ENCODE results near the gene ACBD6.

Gene ACBD6

GRCh38 chr1:180502361-180503279 lies at the start of gene ACBD6:
Gene ACBD6, minus strand, starts transcription at chr1:180502577. Its CDS starts 311 bp downstream, at chr1:180502266.
- peak; percentile 82 for DNase-seq

GRCh38 chr1:180551997-180552396 lies 49.6 kb upstream of the ACBD6 start:
- no peak for DNase-seq

GRCh38 chr1:180550241-180550640 lies 47.9 kb upstream of the ACBD6 start:
- DNase-seq, result no peak

- DNase-seq, result peak; percentile 29
These were observed 47.4 kb upstream of the ACBD6 start for GRCh38 chr1:180549770-180550169.

DNA sequence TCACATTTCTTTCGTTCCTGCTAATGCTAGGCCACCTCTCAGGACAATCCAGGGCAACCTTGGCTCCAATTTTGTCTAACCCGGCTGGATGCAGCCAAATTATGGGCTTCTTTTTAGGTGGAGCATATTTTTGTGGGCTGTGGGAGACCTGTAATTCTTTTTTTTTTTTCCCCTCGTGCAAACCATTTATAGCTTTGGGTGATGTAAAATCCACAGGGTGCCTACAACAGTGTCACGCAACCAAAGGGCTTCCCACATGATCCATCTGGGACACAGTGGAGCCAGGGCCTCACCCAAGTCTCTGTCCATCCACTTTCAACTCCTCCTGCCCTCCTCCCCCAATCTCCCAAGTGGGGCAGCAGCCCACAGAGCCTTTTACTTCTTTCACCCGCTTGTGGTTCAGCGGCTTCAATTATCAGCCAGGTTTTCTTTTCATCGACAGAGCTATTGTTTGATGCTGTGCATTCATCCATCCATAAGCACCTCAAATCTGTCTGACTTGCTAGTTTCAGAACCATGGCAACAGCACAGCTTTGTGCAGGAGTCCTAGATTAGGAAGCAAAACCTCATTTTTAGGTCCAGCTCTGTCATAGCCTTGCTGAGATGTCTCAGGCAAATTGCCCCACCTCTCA lies 46.4 kb upstream of the ACBD6 start:
- DNase-seq, result peak; percentile 82

GRCh38 chr1:180545991-180546390 lies 43.6 kb upstream of the ACBD6 start:
- DNase-seq, result peak; percentile 23

GRCh38 chr1:180544050-180544449 lies 41.7 kb upstream of the ACBD6 start:
- DNase-seq, result no peak

DNA sequence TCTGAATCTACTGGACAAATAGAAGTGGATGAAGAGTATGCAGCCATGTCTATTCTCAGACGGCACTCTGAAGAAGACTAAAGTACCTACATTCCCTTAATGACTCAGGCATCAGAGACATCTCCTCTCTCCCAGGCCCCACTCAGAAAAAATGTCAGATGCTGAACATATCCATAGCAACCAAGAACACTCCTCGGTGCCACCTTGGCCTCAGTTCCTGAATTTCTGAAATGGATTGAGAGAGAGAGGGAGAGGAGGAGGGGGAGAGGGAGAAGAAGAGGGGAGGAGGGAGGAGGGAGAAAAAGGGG lies 40.4 kb upstream of the ACBD6 start:
- DNase-seq, result no peak

DNA sequence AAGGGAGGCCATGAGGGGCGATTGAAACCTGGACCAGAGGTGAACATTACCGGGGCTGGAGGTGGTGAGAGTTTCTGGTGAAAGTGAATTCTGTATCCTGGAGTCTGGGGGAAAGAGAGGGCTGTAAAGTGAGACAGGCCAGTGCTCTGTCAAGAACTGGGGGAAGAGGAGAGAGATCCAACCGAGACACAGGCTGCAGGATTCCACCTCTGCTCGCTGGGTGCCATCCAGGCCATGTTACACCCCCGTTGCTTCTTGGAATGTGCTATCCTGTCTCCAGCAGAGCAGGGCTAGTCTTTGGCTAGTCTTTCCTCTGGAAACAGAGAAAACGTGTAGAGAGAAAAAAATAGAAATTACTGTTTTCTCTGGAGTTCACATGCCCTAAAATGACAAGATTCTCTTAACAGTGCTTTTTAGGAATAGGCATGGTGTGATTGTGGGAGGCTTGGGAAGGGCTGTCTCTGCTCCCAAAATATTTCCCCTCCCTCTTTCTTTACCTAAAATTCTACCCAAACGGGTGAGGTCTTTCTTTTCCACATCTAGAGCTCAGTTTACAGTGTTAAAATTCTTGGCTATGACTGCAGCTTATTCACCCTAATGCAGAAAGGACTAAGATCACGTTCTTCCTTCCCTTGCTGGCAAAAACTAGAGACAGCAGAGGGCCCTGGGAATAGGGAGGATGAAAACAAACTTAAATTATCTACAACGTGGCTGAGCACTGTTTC lies 39.9 kb upstream of the ACBD6 start:
- DNase-seq, result no peak

GRCh38 chr1:180540697-180541594 lies 38.6 kb upstream of the ACBD6 start:
- no peak for DNase-seq

GRCh38 chr1:180539136-180539535 lies 36.8 kb upstream of the ACBD6 start:
- DNase-seq, result no peak

DNA sequence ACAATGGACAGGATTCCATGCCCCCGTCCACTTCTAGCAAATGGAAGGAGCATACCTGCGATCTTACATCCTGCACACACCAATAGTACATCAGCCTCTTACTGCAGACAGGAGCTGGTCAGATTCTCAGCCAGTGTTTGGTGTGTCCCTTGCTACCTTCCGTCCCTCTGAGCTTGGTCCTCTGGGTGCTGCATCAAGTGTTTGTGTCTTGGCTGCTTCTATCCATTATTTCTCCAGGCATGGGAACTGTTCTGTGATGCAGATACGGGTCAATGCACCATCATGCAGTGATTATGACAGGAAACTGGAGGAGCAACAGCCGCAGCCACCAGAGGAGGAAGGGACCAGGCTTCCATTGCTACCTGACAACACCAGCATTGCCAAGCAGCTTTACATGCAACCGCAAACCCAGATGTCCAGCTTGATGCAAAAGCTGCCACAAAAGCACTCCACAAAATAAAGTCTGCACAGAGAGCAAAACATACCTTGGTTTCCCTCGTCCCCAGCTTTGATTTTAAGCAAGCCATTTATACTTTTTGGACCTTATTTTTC lies 34.5 kb upstream of the ACBD6 start:
- no peak for DNase-seq

DNA sequence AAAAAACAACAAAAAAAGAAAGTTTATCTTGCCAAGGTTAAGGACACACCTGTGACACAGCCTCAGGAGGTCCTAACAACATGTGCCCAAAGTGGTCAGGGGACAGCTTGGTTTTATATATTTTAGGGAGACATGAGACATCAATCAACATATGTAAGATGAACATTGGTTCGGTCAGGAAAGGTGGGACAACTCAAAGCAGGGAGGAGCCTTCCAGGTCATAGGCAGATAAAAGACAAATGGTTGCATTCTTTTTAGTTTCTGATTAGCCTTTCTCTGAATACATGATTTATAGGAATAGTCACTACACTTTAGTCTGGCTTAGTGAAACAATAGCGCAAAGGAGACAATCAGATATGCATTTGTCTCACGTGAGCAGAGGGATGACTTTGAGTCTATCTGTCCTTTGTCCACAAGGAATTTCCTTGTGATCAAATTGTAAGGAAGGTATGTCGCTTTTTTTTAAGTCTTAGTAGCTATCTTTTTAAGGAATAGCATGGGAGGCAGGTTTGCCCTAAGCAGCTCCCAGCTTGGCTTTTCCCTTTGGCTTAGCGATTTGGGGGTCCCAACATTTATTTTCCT lies 33.1 kb upstream of the ACBD6 start:
- no peak for DNase-seq

DNA sequence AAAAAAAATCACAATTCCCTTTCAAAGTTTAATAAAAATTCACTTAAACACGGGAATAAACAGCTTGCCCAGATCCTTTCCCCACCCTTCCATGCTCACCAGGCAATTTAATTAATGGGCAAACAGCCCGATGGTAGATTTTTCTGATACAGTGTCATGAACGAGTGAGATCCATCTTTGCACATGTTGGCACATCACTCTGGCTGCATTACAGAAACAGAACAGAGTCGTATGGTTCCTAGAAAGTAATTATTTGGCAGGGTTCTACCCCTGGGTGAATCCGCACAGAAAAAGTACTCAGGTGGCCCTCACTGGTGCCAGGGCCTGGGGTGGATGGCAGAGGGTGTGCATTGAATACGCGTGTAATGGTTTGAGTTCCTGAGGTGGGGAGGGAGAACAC lies 31.8 kb upstream of the ACBD6 start:
- DNase-seq, result no peak

DNA sequence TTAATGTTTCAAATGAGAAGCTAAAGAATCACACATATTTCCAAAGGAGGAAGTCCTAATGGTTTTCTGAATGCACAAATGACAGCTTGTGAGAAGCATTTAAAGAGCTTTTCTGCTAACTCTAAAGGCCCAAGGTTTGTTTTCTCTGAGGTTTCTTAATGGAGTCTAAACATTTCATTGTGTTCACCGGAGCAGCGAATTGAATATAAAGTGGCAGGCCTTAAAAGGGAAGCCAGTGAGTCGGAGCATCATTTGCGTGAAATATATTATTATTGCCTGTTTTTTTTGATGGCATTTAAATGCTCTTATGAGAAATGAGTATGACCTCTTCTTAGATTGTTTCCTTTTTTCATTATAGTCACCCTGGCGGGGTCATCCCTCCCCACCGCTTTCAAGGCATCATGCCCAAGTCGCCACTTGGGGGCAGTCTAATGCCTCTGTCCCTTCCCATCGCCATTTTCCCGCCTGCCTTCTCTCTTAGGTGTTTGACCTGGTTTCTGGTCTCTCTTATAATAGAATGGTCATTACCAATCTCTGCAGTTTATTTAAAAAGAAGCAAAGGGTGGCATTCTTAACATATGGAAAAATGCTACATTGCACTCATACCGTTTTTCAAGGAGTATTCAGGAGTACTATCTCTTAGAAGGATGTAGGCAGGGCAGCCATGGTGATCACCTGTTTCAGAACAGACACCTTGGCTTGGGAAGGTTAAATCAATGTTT lies 31.1 kb upstream of the ACBD6 start:
- peak; percentile 40 for DNase-seq

GRCh38 chr1:180532854-180533253 lies 30.5 kb upstream of the ACBD6 start:
- no peak for DNase-seq

GRCh38 chr1:180530501-180530900 lies 28.1 kb upstream of the ACBD6 start:
- no peak for DNase-seq

DNA sequence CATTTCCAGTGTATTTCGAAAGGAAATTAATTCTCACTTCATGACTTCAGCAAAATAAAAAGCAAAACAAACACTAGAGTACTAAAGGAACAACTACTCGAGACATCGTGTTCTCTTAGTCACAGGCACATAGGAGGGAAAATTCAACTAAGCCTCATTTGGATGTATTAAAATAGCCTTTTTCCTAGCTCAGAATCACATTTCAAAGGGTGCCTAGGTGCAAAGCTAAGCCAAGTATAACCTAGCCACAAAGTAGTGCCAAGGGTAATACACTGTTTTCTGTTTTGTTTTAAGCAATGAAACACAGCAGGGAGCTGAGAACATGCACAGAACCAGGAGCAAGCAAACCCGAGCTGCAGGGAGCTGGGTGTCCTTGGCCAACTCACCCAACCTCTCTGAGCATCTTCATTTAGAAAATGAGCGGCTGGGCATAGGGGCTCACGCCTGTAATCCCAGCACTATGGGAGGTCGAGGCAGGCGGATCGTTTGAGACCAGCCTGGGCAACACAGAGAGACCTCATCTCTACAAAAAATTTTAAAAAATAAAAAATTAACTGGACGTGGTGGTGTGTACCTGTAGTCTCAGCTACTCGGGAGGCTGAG lies 26.6 kb upstream of the ACBD6 start:
- DNase-seq, result no peak

DNA sequence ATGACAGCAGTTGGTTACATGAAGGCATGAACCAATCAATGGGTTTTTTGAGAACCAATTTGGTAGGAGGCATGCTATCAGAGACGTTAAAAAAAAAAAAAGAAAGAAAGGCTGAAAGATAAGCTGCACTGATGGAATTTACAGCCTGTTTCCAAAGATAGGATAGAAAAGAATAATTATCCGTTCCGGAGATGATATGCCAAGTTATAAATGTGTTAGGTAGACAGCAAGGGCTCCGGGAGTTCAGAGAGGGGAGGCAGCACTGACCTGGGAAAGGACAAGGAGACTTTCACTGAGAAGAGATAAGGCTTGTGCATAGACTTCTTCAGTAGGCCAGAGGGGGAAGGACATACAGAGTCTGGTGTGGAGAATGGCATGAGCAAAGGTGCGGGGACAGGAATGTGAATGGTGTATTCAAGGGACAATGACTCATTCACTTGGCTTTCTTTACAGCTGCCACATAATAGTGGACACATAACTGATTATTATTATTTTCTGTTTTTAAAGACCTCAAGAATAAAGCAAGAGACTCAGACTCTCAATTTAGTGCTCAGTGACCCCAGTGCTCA lies 24.8 kb upstream of the ACBD6 start:
- no peak for DNase-seq

GRCh38 chr1:180525715-180526039 lies 23.3 kb upstream of the ACBD6 start:
- DNase-seq, result no peak

All from NCI-H2171 treated with DMSO at 0.1 percent for 48 hours (cell line).